DMS114 treated with DMSO at 0.1 percent for 48 hours (cell line): ENCODE data around the gene ACAD9.
"Not testable (repeated sequence)": the region's sequence is repeated elsewhere in the genome, so short reads cannot be mapped to it uniquely, and the experiment has no call there.

Experiments
- DNase-seq: peaks from one replicate; lab custom pipeline; 2025; ENCODE audit not compliant: unreplicated experiment; lab: John Stamatoyannopoulos, UW

The ACAD9 gene

GRCh38 chr3:128889139-128889894, 9.9 kb downstream of the ACAD9 start:
- DNase-seq: no peak

- no peak for DNase-seq
Measured at GRCh38 chr3:128895843-128896697, 16.6 kb downstream of the ACAD9 start.

- DNase-seq: no peak
Measured at GRCh38 chr3:128902426-128902825, 23.0 kb downstream of the ACAD9 start.

- DNase-seq: no peak
Measured at GRCh38 chr3:128903501-128903900, 24.1 kb downstream of the ACAD9 start.

GRCh38 chr3:128906031-128906803, 26.8 kb downstream of the ACAD9 start:
- no peak for DNase-seq

GRCh38 chr3:128906804-128907525, 27.5 kb downstream of the ACAD9 start:
- no peak for DNase-seq

- no peak for DNase-seq
Measured at GRCh38 chr3:128907706-128908445, 28.5 kb downstream of the ACAD9 start.

- DNase-seq: no peak
Measured at GRCh38 chr3:128908951-128909350, 29.5 kb downstream of the ACAD9 start.

GRCh38 chr3:128910006-128910405, 30.6 kb downstream of the ACAD9 start:
- DNase-seq: no peak

- DNase-seq: no peak
Measured at GRCh38 chr3:128911911-128912310, 32.5 kb downstream of the ACAD9 start.

- DNase-seq: no peak
Measured at GRCh38 chr3:128914966-128915645, 35.7 kb downstream of the ACAD9 start.

- DNase-seq: no peak
Measured at GRCh38 chr3:128917291-128917690, 37.9 kb downstream of the ACAD9 start.

- no peak for DNase-seq
Measured at GRCh38 chr3:128919988-128920387, 40.6 kb downstream of the ACAD9 start.

GRCh38 chr3:128922804-128923459, 43.5 kb downstream of the ACAD9 start:
- DNase-seq: no peak

GRCh38 chr3:128923576-128923975, 44.2 kb downstream of the ACAD9 start:
- DNase-seq: no peak

- DNase-seq: not testable (repeated sequence)
Measured at GRCh38 chr3:128923986-128924385, 44.6 kb downstream of the ACAD9 start.

GRCh38 chr3:128929364-128929763, 49.9 kb downstream of the ACAD9 start:
- DNase-seq: no peak

GRCh38 chr3:128931046-128931445, 51.6 kb downstream of the ACAD9 start:
- DNase-seq: no peak
